Hypothalamus (tissue), 51 donors: ENCODE measurements around the gene U2AF1L4.

ENCODE experiments used
- DNase-seq, 51 donors: peaks; one replicate each; lab custom pipeline; 2025; lab: John Stamatoyannopoulos, UW

U2AF1L4 gene

GRCh38 chr19:35759697-35760096 is 14.5 kb upstream of the U2AF1L4 start:
- no peak for DNase-seq

GRCh38 chr19:35757749-35758608 is 12.8 kb upstream of the U2AF1L4 start, which contains the start of gene PROSER3:
Gene PROSER3 (plus strand): TSS chr19:35758176. CDS start chr19:35758216, 40 bp downstream.
- peak; percentile 77 to 99 (median 97) for DNase-seq

- peak in 23 of 51 donors; percentile 41 to 81 (median 61) for DNase-seq
Observed at GRCh38 chr19:35757231-35757748, 12.1 kb upstream of the U2AF1L4 start.

GRCh38 chr19:35756377-35757230 is 11.4 kb upstream of the U2AF1L4 start, which contains the start of gene HSPB6:
Gene HSPB6 (minus strand): TSS chr19:35757029. CDS start chr19:35757008, 21 bp downstream.
- peak in 21 of 51 donors; percentile 13 to 43 (median 30) for DNase-seq

- DNase-seq: peak in 1 of 51 donors; percentile 9
Observed at GRCh38 chr19:35755550-35756376, 10.5 kb upstream of the U2AF1L4 start.

GRCh38 chr19:35755131-35755549 is 9.9 kb upstream of the U2AF1L4 start:
- DNase-seq: no peak

GRCh38 chr19:35754370-35755130 is 9.3 kb upstream of the U2AF1L4 start:
- no peak for DNase-seq

GRCh38 chr19:35753634-35754369 is 8.6 kb upstream of the U2AF1L4 start:
- no peak for DNase-seq

- no peak for DNase-seq
Observed at GRCh38 chr19:35752746-35753350, 7.6 kb upstream of the U2AF1L4 start.

- DNase-seq: no peak
Observed at GRCh38 chr19:35751839-35752745, 6.9 kb upstream of the U2AF1L4 start.

- no peak for DNase-seq
Observed at GRCh38 chr19:35750167-35750566, 4.9 kb upstream of the U2AF1L4 start.

- DNase-seq: peak; percentile 85 to 100 (median 99)
Observed at GRCh38 chr19:35748106-35749020, 3.1 kb upstream of the U2AF1L4 start, which contains the start of gene LIN37. Gene LIN37 (plus strand): TSS chr19:35748576. CDS start chr19:35748725, 149 bp downstream.

GRCh38 chr19:35746531-35746930 is 1.3 kb upstream of the U2AF1L4 start:
- DNase-seq: no peak

- no peak for DNase-seq
Observed at GRCh38 chr19:35746087-35746462, 857 bp upstream of the U2AF1L4 start.

- DNase-seq: peak; percentile 67 to 97 (median 91)
Observed at GRCh38 chr19:35744430-35745327, 539 bp downstream of the U2AF1L4 start.
